HAP-1 (cell line): ENCODE results near the gene NEMP1.

ENCODE experiments used
- DNase-seq, 2 experiments: peaks; one replicate each; pipeline ENCODE4 v3.0.0-alpha.2; 2016 to 2020; ENCODE audit warnings: low spot score in 2 of 2
- H3K27me3 ChIP-seq: fragments of 250-450 bp; sonication (Bioruptor Pico); 2 replicates; pipeline ENCODE4 v1.5.1; 2020; ENCODE audit warnings: low read depth, mild to moderate bottlenecking, moderate library complexity
- H3K36me3 ChIP-seq: fragments of 250-450 bp; sonication (Bioruptor Pico); replicated peaks from 2 replicates; pipeline ENCODE4 v1.5.1; 2020; ENCODE audit warnings: mild to moderate bottlenecking
- H3K4me1 ChIP-seq: fragments of 250-450 bp; sonication (Bioruptor Pico); 2 replicates; pipeline ENCODE4 v1.5.1; 2020; ENCODE audit warnings: mild to moderate bottlenecking
- H3K4me3 ChIP-seq: fragments of 250-450 bp; sonication (Bioruptor Pico); 2 replicates; pipeline ENCODE4 v1.5.1; 2020; ENCODE audit warnings: mild to moderate bottlenecking, moderate library complexity
- H3K9me3 ChIP-seq: fragments of 250-450 bp; sonication (Bioruptor Pico); 2 replicates; pipeline ENCODE4 v1.5.1; 2020; ENCODE audit warnings: mild to moderate bottlenecking, moderate library complexity
- in situ Hi-C: fragments of 300-500 bp; cut with MboI; formaldehyde crosslinking; loops from 3 replicates; pipeline ENCODE4 v1.14.3; 2020; ENCODE audit warnings: low sequenced_read_pairs, inconsistent platforms, mixed read lengths

NEMP1 gene

DNA sequence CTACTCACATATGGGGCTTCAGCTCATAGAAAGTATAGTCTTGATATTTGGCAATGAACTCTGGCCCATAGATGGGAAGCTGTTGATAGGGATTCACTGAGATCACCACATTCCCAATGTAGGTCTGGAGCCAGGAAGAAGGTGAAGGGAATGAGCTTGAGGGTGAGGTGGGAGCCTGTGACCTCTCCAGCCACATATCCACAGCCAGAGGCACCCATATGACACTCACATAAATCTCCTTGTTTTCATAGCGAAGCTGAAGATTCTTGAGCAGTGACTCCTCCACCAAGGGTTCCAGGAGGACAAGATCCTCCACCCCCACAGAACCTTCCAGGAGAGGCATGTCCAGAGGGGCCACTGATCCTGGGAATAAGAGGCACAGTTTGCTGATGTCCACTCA, 30.6 kb downstream of the NEMP1 start:
- Histone ChIP-seq H3K27me3 (peaks cover 3% of the 10 kb centered on the region; the same call in 1 of the 2 replicates), H3K4me1 (no peaks in the 10 kb centered on the region; the same call in 1 of the 2 replicates), H3K4me3 (no peak overlapping the region), H3K9me3 (no peaks in the 10 kb centered on the region), H3K36me3 (no peaks in the 10 kb centered on the region)
- DNase-seq: no peak
- in situ Hi-C loops: no loop called here

DNA sequence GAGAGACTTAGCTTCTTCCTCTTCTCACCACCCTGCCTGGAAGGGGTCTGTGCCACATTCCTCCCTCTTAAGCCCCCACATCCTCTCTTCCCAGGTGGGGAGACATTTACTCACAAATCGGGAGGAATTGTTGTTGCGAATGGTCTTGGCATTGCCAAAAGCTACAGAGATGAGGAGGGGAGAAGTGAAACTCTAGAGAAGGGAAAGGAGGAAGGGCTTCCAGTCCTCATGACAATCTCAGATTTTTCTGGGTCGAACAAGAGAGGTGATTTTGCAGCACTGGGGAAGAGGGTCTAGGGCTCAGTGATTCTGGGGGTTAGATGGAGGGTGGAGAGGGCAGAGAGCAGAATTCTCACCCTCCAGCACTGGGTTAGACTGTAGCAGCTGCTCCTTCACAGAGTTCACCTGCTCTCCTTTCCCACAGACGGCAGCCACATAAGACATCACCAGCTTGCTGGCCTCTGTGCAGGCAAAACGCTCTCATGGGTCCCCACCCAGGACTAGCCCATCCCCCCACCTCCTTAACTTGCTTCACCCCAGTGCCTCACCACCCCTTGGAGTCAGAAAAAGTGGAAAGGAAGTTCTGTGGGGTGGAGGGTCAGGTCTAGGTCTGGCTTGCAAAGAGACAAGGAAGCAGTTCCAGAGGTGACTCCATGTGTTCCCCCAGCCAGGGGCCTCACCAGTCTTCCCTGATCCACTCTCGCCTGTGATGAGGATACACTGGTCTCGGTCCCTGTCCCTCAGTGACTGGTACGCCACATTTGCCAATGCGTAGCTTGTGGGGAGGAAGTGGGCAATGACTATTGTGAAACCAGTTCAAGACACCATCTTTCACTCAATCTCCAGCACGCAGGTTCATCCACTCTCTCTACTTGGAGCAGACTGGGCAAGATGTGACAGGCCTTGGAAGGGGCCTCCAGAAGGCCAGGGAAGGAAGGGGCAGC, 31.4 kb downstream of the NEMP1 start:
- DNase-seq: no peak
- Histone ChIP-seq H3K9me3 (no peaks in the 10 kb centered on the region), H3K4me1 (no peaks in the 10 kb centered on the region; the same call in 1 of the 2 replicates), H3K36me3 (no peaks in the 10 kb centered on the region), H3K4me3 (no peak overlapping the region), H3K27me3 (peaks cover 3% of the 10 kb centered on the region; the same call in 1 of the 2 replicates)
- in situ Hi-C loops: no loop called here

DNA sequence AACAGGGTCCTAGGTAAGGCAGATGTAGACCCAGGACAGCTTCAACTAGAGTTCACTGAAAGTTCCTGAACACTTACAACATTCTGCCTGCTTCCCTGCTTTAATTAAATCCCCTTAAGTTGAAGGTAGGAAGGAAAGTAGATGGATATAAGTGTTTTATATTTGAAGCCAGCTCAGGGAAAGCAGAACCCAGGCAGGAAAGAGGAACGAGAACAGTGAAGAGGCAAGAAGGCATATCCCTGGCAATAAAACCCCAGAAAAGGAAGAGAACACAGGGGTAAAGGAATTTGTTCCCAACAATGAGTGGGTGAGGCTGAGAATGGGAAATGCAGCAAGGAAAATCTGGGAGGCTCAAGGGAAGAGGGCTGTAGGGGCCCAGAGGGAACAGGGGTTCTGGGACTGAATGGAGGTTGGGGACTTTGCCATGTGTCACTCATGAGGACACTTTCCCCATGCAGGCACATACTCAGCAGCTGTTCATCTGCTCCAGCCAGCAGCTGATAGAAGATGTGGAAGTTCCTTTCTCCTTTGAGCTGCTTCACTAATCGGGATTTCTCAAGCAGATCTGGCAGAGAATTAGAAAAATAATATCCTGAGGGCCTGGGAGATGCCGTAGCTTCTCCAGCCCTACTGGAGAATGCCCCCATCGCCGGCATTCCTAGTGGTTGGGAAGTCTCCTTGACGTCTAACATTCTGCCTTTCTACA, 32.4 kb downstream of the NEMP1 start:
- Histone ChIP-seq H3K4me1 (no peaks in the 10 kb centered on the region; the same call in 1 of the 2 replicates), H3K27me3 (peaks cover 3% of the 10 kb centered on the region; the same call in 1 of the 2 replicates), H3K9me3 (no peaks in the 10 kb centered on the region), H3K36me3 (no peaks in the 10 kb centered on the region), H3K4me3 (no peak overlapping the region)
- in situ Hi-C loops: no loop called here
- DNase-seq: no peak

DNA sequence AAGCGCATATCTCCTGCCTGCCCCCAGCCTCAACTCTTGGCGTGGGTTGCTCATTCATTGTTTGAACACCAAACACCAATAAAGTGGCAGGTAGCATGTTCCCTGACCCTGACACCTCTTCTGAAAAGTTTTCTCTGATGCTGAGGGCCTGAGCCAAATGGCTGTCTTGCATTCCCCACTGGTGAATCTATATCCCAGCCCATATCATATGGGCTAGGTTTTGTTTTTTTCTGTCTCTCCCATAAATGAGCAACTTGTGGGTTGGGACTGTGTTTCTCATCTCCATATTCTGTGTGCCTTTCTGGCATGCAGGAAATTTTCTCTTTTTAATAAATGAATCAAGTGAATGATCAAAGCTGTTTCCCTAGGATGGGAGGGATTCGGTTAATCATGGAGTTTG, 33.7 kb downstream of the NEMP1 start:
- in situ Hi-C loops: no loop called here
- no peaks in the 10 kb centered on the region; the same call in 1 of the 2 replicates for H3K4me1 ChIP-seq

DNA sequence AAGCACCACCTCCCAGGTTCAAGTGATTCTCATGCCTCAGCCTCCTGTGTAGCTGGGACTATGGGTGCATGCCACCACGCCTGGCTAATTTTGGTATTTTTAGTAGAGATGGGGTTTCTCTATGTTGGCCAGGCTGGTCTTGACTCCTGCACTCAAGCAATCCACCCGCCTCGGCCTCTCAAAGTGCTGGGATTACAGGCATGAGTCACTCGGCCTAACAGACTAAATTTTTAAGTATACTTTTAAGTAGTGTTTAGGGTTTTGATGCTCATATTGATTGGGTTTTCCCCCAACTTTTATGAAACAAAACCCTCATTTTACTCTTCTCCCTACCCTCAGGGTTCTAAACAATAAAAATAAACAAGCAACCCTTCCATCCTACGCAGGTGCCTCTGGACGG, 34.1 kb downstream of the NEMP1 start:
- in situ Hi-C loops: no loop called here
- peaks cover 3% of the 10 kb centered on the region; the same call in 1 of the 2 replicates for H3K27me3 ChIP-seq

More for the DNA sequence above, 33.7 kb downstream of the NEMP1 start:
- DNase-seq: no peak
- H3K27me3 ChIP-seq: peaks cover 3% of the 10 kb centered on the region; the same call in 1 of the 2 replicates
- no peak overlapping the region for H3K4me3 ChIP-seq
- no peaks in the 10 kb centered on the region for H3K36me3 ChIP-seq
- no peaks in the 10 kb centered on the region for H3K9me3 ChIP-seq

DNA sequence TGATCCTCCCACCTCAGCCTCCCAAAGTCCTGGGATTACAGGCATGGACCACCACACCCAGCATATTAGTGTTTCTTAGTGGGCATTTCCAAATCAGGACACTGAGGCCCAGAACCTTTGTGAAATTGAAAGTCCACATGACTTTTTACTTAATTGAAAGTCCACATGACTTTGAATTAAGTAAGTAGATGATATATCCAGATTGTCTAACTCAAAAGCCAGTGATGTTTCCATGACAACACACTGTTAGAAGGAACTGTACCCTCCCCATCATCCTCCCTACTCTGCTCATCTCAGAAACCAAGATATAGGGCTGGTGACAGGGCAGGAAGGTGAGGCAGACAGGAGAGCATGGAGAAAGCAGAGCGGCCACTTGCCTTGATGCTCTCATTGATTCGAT, 35.9 kb downstream of the NEMP1 start:
- Histone ChIP-seq H3K4me1 (no peaks in the 10 kb centered on the region), H3K36me3 (no peaks in the 10 kb centered on the region), H3K27me3 (peaks cover 3% of the 10 kb centered on the region; the same call in 1 of the 2 replicates), H3K9me3 (no peaks in the 10 kb centered on the region), H3K4me3 (no peak overlapping the region)
- DNase-seq: no peak
- in situ Hi-C loops: no loop called here

More for the DNA sequence above, 34.1 kb downstream of the NEMP1 start:
- DNase-seq: no peak
- no peaks in the 10 kb centered on the region for H3K4me1 ChIP-seq
- no peaks in the 10 kb centered on the region for H3K36me3 ChIP-seq
- no peaks in the 10 kb centered on the region for H3K9me3 ChIP-seq
- H3K4me3 ChIP-seq: no peak overlapping the region

DNA sequence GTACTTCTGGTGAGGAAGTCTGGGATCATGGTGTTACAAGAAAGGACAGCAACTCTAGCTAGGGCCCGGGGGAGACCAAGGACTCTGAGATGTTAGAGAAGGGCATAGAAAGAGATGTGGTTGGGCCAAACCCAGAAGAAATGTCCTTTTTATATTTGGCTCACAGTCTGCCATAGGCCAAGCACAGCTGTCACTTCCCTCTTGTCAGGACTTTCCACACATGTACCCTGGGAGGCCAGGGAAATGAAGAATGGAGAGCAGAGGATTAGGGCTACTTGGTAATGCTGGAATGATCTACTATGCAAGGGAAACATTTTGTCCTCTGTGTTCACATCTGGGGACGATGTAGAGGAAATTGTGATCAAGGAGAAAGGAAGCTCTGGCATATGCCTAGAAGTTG, 37.8 kb downstream of the NEMP1 start:
- in situ Hi-C loops: no loop called here
- Histone ChIP-seq H3K9me3 (no peaks in the 10 kb centered on the region), H3K4me1 (no peaks in the 10 kb centered on the region), H3K36me3 (no peaks in the 10 kb centered on the region), H3K4me3 (no peak overlapping the region), H3K27me3 (peaks cover 3% of the 10 kb centered on the region; the same call in 1 of the 2 replicates)
- no peak for DNase-seq

DNA sequence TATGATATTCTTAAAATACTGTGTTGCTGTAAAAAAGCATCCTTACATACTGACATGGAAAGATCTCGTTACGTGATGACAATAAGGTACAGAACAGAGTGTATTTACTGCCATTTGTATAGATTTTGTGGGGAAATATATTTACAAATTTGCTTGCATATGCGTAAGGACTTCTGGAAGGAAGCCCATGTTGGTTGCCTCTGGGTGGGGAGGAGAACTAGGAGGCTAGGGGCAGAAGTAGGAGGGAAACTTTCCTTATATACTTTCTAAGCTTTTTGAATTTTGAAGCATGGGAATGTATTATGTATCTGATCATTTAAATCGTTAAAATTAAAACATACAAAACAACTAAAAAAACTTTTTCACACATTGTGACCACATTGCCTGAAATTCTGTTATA, 38.4 kb downstream of the NEMP1 start:
- Histone ChIP-seq H3K4me3 (no peak overlapping the region), H3K27me3 (no peaks in the 10 kb centered on the region), H3K9me3 (no peaks in the 10 kb centered on the region), H3K36me3 (no peaks in the 10 kb centered on the region), H3K4me1 (no peaks in the 10 kb centered on the region)
- in situ Hi-C loops: no loop called here
- no peak for DNase-seq

DNA sequence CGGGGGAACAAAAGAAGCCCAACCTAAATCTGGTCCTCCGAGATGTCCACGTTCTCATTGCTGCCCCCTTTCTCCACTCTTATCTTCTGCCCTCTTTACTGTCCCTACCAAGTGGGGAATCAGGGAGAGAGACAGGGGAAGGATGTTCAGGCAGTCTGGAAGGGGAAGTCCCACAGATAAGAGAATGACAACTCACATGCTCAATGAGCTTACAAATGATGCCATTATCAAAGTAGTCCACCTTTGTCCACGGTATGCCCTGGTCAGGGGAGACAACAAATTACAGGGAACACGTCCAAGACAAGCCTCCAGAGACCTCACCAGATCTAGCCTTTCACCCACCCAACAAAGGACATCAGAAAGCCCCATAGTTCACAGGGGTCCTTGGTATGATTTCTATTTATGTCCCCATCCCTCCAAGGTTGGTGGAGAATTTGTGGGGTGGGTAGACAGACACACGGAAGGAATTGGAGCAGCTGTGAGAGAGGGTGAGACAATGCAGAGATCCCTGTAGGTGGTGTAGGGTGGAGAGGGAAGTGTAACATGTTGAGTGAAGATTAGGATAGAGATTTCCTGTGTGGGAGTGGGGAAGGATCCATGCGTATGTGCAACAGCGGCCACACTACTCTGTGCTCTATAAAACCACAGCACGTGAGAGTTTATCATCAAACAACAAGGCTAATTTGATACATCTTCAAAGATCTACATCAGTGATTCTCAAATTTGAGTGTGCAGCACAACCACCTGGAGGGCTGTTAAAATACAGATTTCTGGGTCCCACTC, 39.4 kb downstream of the NEMP1 start:
- no peak overlapping the region for H3K4me3 ChIP-seq
- no peaks in the 10 kb centered on the region for H3K4me1 ChIP-seq
- no peaks in the 10 kb centered on the region for H3K27me3 ChIP-seq
- in situ Hi-C loops: no loop called here
- H3K9me3 ChIP-seq: no peaks in the 10 kb centered on the region
- no peaks in the 10 kb centered on the region for H3K36me3 ChIP-seq
- no peak for DNase-seq

DNA sequence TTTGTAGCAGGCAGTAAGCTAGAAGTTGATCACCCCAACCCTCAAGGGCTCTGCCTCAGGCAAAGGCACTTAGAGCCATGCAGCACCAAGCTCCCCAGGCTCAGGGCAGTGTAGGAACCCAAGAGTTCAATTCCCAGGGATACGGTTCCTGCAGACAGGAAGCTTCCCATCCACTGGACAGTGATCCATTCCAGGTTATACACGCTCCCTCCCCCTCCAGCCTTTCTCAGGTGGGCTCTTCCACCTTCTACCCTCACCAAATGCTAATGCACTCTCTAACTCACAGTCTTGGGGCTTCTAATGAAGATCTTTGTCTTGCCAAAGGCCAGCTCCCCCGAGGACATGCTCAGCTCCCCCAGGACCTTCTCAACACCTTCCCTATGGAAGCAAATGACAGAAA, 41.3 kb downstream of the NEMP1 start:
- no peak for DNase-seq
- Histone ChIP-seq H3K4me1 (no peaks in the 10 kb centered on the region), H3K27me3 (no peaks in the 10 kb centered on the region), H3K4me3 (no peak overlapping the region), H3K36me3 (no peaks in the 10 kb centered on the region), H3K9me3 (no peaks in the 10 kb centered on the region)
- in situ Hi-C loops: no loop called here

DNA sequence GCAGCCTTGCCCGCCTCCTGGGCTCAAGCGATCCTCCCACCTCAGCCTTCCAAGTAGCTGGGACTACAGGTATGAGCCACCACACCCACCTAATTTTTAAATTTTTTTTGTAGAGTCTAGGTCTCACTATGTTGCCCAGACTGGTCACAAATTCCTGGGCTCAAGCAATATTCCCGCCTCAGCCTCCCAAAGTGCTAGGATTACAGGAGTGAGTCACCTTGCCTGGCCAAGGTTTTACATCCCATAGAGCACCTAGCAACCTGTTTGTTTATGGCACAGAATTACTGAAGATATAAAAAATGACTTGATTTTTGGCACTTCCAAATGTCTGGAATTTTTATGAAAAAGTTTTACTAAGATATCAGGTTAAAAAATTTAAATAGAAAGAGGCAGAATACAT, 45.2 kb downstream of the NEMP1 start:
- no peak overlapping the region for H3K4me3 ChIP-seq
- no peaks in the 10 kb centered on the region for H3K9me3 ChIP-seq
- H3K27me3 ChIP-seq: no peaks in the 10 kb centered on the region
- peaks cover 7% of the 10 kb centered on the region for H3K4me1 ChIP-seq
- DNase-seq: no peak
- in situ Hi-C loops: no loop called here
- H3K36me3 ChIP-seq: no peaks in the 10 kb centered on the region

DNA sequence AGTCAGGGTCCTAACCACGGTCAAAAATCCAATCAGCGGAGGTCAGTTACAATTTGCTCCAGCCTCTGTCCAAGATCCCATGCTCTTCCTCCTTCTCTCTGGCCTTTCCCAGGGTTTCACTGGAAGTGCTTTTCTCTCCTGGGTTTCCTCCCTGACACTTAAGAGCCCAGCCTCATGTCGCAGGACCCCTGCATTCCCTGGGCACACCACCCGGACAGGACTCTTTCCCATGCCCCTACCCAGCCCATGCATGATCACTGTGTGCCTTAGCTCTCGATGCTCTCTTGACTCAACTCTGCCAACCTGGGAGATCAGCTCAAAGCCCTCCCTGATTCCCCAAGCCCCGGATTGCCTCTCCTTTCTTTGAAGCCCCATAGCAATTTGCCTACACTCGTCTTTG, 46.8 kb downstream of the NEMP1 start:
- H3K4me1 ChIP-seq: peaks cover 7% of the 10 kb centered on the region
- H3K27me3 ChIP-seq: 0 out of 2 replicates have a peak, but pooled peaks cover 2% of the 10 kb centered on the region
- in situ Hi-C loops: no loop called here
- no peak overlapping the region for H3K4me3 ChIP-seq
- DNase-seq: no peak
- no peaks in the 10 kb centered on the region for H3K9me3 ChIP-seq
- H3K36me3 ChIP-seq: no peaks in the 10 kb centered on the region

DNA sequence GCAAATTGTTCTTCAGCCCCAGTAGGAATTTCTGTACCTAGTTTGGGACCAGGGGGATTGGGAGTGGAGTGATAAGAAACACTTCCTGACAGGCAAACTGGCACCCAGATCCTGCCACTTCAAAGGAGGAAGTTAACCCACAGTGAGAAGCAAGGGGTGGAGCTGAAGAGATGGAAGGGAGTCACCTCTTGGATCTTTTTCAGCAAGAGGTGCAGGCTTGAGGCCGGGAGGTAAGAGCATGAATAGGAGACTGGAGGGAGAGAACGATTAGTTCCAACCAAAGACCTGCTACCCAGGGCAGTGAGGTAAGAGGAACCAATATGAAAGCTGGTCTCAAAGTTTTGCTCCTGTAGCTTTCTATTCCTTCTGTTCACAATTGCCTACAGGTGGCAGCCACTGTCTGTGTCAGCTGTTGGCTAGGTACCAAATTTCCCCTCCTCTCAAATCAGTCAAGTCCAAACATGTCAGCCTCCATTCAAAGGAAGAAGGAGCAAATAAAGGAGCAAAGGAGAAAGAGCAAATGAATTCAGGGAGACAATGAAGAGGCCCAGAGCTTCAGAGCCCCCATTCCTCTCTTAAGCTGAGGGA, 47.4 kb downstream of the NEMP1 start:
- DNase-seq: peak; percentile 58 to 71
- in situ Hi-C loops: no loop called here
- 0 out of 2 replicates have a peak, but pooled peaks cover 3% of the 10 kb centered on the region for H3K27me3 ChIP-seq

More for the DNA sequence above, 47.4 kb downstream of the NEMP1 start:
- Histone ChIP-seq H3K36me3 (no peaks in the 10 kb centered on the region), H3K9me3 (no peaks in the 10 kb centered on the region), H3K4me1 (peaks cover 7% of the 10 kb centered on the region), H3K4me3 (no peak overlapping the region)
